Stimulated activated CD4-positive, alpha-beta T cell treated with anti-CD3 and anti-CD28 coated beads, Interleukin-4, amount 100 ng/mL, for 4 hours (primary cell): ENCODE measurements around the gene RBM10.

Experiments used
- DNase-seq, 2 experiments: peaks; one replicate each; pipeline ENCODE4 v3.0.0-alpha.2; 2020

RBM10 gene

DNA sequence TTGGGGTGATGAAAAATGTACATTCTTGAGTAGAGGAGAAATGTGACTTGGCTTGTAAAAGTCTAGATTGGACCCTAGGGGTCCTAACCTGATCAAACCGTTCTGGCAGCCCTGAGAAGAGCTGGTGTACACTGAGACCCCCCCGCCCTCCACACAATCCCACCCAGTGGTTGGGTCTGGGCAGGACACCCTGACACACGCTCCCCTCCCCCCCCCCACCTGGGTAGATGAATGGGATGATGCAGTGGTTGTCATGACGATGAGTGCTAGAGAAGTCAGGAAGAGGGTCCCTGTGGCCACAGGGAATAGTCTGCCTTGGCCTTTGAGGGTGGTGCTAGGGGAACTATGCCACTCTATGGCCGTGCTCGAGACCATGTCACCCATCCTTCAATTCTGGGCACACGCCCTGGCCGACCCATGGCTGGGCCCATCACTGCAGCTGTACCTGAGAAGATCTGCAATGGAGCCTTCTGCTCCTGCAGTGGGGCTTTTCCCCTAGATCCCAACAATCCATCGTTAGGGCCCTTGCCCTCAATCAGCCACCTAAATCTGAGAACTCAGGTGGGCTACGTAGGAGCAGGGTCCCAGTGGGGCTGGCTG lies 77.8 kb downstream of the RBM10 start:
- no peak for DNase-seq

DNA sequence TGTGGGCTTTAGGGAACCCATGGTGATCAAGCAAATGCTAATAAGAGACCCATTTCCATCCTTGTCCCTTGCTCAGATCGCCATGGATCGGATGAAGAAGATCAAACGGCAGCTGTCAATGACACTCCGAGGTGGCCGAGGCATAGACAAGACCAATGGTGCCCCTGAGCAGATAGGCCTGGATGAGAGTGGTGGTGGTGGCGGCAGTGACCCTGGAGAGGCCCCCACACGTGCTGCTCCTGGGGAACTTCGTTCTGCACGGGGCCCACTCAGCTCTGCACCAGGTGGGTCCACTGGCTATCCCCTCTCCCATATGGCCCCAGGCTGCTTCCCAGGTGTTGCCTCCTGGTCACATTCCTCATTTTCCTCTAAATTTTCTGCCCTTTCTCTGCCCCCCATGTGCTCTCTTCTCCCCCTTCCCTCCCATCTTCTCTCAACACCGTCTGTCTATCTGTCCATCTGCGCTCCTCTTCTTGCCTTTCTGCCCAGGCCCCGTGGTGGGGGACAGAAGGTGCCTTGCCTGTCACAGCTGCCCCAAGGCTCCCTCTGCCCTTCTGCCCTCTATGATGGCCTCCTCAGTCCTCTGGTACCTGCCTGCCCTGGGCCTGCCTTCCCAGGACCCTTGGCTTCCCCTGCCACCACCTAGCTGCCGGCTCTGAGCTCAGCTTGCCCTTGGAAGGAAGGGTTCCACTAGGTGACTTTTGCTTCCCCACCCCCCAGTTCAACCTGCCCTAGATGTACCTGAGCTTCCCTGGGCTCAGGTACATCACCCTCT lies 78.6 kb downstream of the RBM10 start:
- no peak for DNase-seq

DNA sequence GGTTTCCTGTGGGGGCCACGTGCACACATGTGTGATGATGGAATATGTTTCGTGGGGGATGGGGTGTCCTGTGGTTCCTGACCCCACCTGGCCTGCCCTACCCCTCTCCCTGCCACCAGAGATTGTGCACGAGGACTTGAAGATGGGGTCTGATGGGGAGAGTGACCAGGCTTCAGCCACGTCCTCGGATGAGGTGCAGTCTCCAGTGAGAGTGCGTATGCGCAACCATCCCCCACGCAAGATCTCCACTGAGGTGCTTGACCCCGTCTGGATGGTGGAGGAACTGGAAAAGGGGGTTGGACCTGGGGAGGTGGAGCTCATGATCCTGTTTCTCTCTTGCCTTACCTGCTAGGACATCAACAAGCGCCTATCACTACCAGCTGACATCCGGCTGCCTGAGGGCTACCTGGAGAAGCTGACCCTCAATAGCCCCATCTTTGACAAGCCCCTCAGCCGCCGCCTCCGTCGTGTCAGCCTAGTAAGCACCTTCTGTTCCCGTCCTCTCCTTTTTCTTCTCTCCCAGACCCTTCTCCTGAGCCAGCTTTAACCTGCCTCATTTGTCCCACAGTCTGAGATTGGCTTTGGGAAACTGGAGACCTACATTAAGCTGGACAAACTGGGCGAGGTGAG lies 79.4 kb downstream of the RBM10 start:
- no peak for DNase-seq

DNA sequence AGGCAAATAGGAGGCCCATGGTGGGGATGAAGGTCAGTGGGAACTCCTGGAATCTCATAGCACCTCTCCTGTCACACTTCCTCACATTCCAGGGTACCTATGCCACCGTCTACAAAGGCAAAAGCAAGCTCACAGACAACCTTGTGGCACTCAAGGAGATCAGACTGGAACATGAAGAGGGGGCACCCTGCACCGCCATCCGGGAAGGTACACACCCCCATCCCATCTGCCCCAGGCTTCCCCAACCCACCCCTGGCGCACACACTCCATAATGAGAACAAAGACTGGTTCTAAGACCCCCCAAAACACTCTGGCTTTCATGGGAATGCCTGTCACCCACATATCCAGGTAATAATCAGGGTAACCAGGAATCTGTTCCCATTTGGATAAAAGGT lies 79.9 kb downstream of the RBM10 start:
- DNase-seq = no peak

DNA sequence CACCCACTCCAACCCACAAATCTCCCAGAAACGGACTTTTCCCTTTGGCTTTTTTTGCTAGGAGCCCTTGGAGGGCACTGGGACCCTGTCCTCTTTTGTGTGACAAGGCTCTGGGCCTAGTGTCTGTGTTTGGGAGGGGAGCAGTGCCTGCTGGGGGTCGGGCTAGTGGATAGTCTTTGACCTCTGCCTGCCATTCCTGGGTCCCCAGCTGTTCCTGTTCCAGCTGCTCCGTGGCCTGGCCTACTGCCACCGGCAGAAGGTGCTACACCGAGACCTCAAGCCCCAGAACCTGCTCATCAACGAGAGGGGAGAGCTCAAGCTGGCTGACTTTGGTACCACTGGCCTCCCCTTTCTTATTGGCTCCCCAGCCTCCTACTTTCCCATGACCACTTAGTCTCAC lies 81.0 kb downstream of the RBM10 start:
- DNase-seq = no peak

DNA sequence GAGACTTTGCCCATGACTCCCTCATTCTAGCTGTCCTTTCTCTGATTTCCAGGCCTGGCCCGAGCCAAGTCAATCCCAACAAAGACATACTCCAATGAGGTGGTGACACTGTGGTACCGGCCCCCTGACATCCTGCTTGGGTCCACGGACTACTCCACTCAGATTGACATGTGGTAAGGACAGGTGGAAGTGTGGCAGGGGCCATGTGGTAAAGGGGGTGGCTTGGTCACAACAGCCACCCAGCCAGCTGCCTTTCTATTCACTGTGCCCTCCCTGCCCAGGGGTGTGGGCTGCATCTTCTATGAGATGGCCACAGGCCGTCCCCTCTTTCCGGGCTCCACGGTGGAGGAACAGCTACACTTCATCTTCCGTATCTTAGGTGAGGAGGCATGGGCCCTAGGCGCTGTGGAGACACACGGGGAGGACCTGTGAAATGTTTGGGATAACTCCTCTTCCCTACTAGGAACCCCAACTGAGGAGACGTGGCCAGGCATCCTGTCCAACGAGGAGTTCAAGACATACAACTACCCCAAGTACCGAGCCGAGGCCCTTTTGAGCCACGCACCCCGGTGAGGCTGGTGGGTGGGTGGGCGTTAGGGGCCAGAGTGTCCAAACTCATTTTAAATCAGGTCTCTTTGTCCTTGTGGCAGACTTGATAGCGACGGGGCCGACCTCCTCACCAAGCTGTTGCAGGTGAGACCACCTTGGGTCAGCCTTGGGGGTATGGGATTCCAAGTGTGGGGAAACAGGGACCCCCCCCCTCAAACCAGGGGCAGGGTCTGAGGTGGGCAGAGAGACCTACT lies 81.7 kb downstream of the RBM10 start:
- DNase-seq = no peak

DNA sequence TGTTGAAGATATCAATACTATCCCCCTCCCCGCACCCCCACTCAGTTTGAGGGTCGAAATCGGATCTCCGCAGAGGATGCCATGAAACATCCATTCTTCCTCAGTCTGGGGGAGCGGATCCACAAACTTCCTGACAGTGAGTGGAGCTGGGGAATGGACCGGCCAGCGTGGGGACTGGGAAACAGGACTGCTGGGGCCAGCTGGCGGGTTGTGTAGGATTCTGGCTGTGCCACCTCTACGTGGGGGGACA lies 82.2 kb downstream of the RBM10 start:
- no peak for DNase-seq

DNA sequence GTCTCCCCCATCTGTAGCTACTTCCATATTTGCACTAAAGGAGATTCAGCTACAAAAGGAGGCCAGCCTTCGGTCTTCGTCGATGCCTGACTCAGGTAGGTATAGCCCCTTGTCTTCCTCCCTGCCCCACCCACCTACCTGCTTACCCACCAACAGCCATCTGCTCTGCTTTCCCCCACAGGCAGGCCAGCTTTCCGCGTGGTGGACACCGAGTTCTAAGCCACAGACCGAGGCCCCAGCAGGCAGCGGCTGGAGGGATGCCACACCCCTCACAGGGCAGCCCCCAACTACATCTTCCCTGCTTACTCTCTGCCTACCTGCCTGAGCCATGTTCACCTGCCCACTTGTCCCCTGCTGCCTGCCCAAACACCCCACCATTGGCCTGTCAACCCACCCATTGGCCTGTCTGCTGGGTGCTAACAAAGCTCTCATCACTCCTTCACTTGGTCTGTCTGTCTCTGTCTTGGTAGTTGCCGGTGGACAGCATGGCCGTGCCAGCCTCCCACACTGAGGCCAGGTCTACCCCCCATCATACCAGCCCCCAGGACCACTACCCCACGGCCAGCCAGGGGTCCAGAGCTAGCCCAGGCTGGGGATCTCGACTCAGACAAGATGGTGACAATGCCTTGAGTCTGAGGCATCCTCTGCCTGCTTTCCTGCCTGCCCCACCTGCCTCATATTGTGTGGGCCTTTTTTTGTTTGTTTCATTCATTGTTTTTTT lies 83.7 kb downstream of the RBM10 start:
- DNase-seq = no peak

DNA sequence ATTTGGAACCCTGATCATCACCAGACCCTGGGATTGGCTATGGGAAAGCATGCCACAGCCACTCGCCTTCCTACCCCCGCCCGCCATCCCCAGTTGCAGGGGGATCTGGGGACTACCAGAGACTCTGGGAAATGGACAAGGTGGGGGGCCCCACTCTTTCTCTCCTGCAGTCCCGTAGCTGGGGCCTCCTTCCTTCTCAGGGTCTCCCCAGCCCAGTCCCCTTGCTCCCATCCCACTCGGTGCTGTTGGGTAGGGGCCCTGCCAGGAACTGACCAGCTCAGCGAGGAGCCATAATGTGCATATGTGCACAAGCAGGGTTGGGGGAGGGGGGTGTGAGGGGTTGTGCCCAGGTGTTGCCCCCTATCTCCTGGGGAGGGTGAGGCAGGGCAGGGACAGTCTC lies 84.4 kb downstream of the RBM10 start:
- DNase-seq = no peak

DNA sequence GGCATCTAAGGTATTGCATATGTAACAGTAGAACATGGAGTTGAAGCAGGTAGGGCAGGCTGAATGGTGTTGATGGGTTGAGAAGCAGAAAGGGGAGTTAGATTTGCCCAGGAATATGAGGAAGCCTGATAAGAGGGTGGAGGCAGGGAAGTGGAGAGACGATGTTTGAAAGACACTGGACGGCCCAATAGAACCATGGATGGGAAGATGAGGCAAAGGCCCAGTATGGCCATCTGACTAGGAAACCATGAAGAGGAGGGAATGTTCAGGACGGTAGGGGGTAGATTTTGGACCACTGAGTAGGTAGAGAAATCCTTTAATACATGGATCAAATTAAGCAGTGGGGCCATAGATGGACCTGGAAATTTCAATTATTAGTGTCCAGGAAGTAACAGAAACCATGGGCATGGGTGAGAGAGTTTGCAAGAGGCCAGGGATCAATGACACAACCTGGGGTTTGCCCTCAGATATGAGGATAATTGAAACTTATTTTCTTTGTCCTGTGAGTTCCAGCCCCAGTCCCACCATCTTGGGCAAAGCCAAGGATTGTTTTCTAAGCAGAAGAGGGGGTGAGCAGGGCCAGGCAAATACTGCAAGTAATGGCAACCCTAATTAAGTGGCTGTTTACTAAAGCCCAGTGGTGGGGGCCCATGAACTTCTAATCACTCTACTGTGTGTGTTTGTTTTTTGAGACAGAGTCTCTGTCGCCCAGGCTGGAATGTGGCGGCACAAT lies 85.3 kb downstream of the RBM10 start:
- no peak for DNase-seq

DNA sequence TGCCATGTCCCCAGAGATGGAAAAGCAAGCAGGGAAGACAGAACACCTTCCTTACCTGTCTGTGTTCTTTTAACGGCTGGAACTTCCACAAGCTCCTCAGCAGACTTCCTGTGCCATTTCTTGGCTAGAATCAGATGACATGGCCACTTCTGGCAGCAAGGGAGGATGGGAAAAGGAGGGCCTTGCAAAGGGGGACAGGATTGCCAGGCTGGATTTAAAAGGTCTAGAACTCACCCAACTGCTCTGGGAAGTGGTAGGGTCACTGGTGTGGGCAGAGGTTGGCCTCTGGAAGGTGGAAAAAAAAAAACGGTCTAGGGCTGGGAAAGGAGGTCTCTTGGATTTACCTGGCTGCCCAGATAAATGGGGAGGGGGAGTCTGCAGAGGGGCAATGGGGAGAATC lies 86.1 kb downstream of the RBM10 start:
- DNase-seq = no peak

DNA sequence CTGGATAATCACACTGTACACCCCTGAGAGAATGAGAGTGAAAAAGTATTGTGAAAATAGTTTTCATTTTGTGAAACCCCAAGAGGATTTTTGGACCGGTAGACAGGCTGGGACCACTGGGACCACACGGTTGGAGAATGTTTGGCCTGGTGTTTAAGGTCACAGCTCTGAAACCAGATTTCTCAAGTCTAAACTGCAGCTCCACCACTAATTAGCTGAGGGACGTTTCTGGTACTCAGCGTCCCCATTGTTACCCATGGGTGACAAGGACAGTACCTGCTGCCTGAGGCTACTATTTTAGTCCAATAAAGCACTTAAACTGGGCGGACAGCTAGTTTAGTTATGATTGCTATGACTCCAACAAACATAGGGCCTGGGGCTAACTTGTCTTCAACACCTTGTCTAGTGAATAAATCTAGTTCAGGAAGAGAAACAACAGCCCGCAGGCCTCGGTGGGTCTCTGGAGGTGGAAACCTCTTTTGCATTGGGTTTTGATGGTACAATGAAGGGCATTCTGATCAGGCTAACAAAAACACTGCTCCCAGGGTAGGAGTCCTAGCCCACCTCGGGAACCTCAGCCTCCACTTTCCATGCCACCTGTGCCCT lies 87.3 kb downstream of the RBM10 start:
- no peak for DNase-seq

DNA sequence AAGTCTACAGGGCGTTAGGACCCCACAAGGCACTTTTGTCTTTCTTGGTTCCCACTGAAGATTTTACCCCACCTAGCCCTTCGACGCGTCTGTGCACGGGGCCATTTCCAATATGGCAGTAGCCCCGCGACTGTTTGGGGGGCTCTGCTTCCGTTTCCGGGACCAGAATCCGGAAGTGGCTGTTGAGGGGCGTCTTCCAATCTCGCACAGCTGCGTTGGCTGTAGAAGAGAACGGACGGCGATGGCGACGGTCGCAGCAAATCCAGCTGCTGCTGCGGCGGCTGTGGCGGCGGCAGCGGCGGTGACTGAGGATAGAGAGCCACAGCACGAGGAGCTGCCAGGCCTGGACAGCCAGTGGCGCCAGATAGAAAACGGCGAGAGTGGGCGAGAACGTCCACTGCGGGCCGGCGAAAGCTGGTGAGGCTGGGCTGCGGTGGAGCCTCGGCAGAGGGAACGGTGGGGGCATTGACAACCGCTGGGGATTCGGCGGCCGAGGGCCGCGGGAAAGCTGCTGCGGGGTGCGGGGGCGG lies 87.8 kb downstream of the RBM10 start, which contains the start of gene USP11:
USP11 (plus strand) TSS at position 207 of the 530 bp plus-strand sequence; CDS start at position 242, 35 bp downstream.
- peak; percentile 6 to 25 for DNase-seq

DNA sequence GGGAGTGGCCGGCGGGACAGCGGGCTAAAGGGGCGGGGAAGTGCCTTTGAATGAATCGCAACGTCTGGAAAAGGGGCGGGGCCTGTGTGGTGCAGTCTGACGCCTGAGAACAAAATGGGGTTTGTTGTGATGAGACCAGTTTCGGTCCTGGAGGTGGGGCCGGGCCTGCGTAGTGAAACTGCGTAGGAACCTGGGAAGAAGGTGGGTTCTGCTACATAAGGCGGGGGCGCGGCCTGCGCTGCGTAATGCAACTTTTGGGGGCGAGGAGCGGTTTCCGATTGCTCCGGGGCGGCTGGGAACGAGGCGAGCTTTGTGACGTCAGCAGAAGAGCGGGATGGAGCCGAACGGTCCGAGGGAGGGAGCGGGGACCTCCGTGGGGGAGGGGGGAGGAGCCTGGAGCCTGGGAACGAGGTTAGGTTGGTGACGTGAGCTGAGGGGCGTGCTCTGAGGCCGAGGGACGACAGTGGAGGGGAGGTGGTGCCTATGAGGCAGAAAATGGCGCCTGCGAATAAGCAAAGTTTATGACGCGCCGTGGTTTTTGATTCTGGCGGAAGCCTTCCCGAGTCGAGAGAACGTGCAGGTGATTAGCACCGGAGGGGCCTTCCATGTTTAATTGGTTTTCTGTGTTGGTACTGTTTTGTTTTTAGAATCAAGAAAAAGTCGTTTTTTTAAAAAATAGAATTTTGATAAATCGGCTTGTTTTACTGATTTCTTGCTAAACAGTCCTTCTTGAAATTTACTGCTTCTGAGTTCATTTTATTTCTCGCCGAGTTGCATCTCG lies 88.5 kb downstream of the RBM10 start:
- peak; percentile 83 to 96 for DNase-seq

DNA sequence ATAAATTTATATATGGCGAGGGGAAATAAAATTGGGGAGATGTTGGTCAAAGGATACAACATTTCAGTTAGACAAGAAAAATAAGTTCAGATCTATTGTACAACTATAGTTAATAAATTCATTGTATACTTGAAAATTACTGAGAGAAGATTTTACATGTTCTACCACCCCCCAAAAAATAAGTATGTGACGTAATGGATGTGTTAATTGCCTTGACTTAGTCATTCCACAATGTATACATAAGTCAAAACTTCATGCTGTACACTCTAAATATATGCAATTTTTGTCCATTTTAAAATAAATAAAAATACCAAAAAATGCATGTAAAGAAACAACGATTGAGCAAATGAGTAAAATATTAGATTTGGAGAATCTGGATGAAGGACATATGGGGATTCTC lies 89.6 kb downstream of the RBM10 start:
- no peak for DNase-seq

DNA sequence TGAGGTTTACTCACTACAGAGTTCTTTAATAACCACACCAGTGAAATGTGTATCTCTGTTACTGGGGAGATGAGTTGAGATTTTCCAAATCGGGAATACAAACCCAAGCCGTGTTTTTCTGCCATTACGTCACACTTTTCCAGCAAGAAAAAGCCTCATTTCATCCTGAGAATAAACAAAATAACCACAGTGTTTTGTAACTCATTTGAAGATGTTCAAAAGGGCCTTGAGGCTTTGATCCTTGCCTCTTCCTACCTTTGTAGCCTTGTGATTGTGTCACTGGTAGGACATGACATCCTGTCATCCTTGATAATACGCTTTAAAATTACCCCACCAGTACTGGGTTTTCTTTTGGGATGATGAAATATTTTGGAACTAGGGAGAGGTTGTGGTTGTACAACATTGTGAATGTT lies 90.7 kb downstream of the RBM10 start:
- DNase-seq = no peak
